HEK293 (cell line): ENCODE measurements around the gene PRMT5.

Experiments used
- CTCF ChIA-PET: fragments of 350-600 bp; formaldehyde crosslinking; extraction: SDS; loops from one replicate; lab custom pipeline; 2021; ENCODE audit warnings: antibody characterized with exemption; lab: Yijun Ruan, JAX
- POLR2A ChIA-PET: fragments of 300-600 bp; formaldehyde crosslinking; extraction: SDS; loops from one replicate; lab custom pipeline; 2020; ENCODE audit warnings: antibody characterized with exemption, inconsistent platforms; lab: Yijun Ruan, JAX
- H3K27ac ChIP-seq: fragments of 200-500 bp; sonication (Bioruptor generic); 2 replicates; pipeline ENCODE4 v1.5.1; 2014; ENCODE audit warnings: low read depth, low read length, control low read depth, inconsistent platforms; ENCODE audit errors: extremely low read depth
- H3K36me3 ChIP-seq, 2 experiments: fragments of 200-500 bp in 1 of 2; sonication (Bioruptor generic) in 1 of 2; 1 replicate in 1 of 2; 2 replicates in 1 of 2; pipeline ENCODE4 v1.5.1; 2014 to 2017; ENCODE audit warnings: inconsistent platforms in 2 of 2, low read length in 2 of 2; ENCODE audit not compliant: control insufficient read depth in 2 of 2, insufficient read depth in 1 of 2
- H3K4me1 ChIP-seq: fragments of 200-500 bp; sonication (Bioruptor generic); 2 replicates; pipeline ENCODE4 v1.5.1; 2014; ENCODE audit warnings: mild to moderate bottlenecking, low read length, inconsistent platforms; ENCODE audit not compliant: control insufficient read depth, insufficient read depth
- H3K4me3 ChIP-seq: 2 replicates; pipeline ENCODE4 v1.5.1; 2011; ENCODE audit warnings: low read depth, mild to moderate bottlenecking, control low read depth, low read length, moderate library complexity
- H3K9me3 ChIP-seq: fragments of 200-500 bp; sonication (Bioruptor generic); 2 replicates; pipeline ENCODE4 v1.5.1; 2014; ENCODE audit warnings: low read depth, low read length, inconsistent platforms; ENCODE audit not compliant: control insufficient read depth, insufficient read depth
- GLIS1 ChIP-seq: fragments of 450-650 bp; formaldehyde crosslinking; IDR thresholded peaks from 2 replicates; pipeline ENCODE4 v1.5.1; 2016; ENCODE audit warnings: missing biosample characterization, missing genetic modification characterization
- INSM2 ChIP-seq: fragments of 450-650 bp; formaldehyde crosslinking; IDR thresholded peaks from 2 replicates; pipeline ENCODE4 v1.5.1; 2016; ENCODE audit warnings: missing biosample characterization, missing genetic modification characterization
- KLF10 ChIP-seq: fragments of 450-650 bp; IDR thresholded peaks from 2 replicates; pipeline ENCODE4 v1.5.1; 2018; ENCODE audit warnings: missing biosample characterization, mild to moderate bottlenecking, missing genetic modification characterization
- KLF17 ChIP-seq: fragments of 450-650 bp; formaldehyde crosslinking; IDR thresholded peaks from 2 replicates; pipeline ENCODE4 v1.5.1; 2016; ENCODE audit warnings: missing biosample characterization, missing genetic modification characterization
- PRDM10 ChIP-seq: fragments of 450-650 bp; formaldehyde crosslinking; IDR thresholded peaks from 2 replicates; pipeline ENCODE4 v1.5.1; 2016; ENCODE audit warnings: missing biosample characterization, missing genetic modification characterization
- SCRT2 ChIP-seq: fragments of 450-650 bp; formaldehyde crosslinking; IDR thresholded peaks from 2 replicates; pipeline ENCODE4 v1.5.1; 2016; ENCODE audit warnings: missing biosample characterization, missing genetic modification characterization
- SP2 ChIP-seq: fragments of 450-650 bp; formaldehyde crosslinking; IDR thresholded peaks from 2 replicates; pipeline ENCODE4 v1.5.1; 2016; ENCODE audit warnings: missing biosample characterization, missing genetic modification characterization
- SP3 ChIP-seq: fragments of 450-650 bp; formaldehyde crosslinking; IDR thresholded peaks from 2 replicates; pipeline ENCODE4 v1.5.1; 2016; ENCODE audit warnings: missing biosample characterization, missing genetic modification characterization
- SP7 ChIP-seq: fragments of 450-650 bp; formaldehyde crosslinking; IDR thresholded peaks from 2 replicates; pipeline ENCODE4 v1.5.1; 2016; ENCODE audit warnings: missing biosample characterization, missing genetic modification characterization
- WT1 ChIP-seq: fragments of 450-650 bp; formaldehyde crosslinking; IDR thresholded peaks from 2 replicates; pipeline ENCODE4 v1.5.1; 2016; ENCODE audit warnings: missing biosample characterization, missing genetic modification characterization
- YY1 ChIP-seq: fragments of 450-650 bp; formaldehyde crosslinking; IDR thresholded peaks from 2 replicates; pipeline ENCODE4 v1.5.1; 2018; ENCODE audit warnings: missing biosample characterization, missing genetic modification characterization
- ZBTB10 ChIP-seq: fragments of 450-650 bp; formaldehyde crosslinking; IDR thresholded peaks from 2 replicates; pipeline ENCODE4 v1.5.1; 2016; ENCODE audit warnings: missing biosample characterization, missing genetic modification characterization
- ZBTB21 ChIP-seq: fragments of 450-650 bp; formaldehyde crosslinking; IDR thresholded peaks from 2 replicates; pipeline ENCODE4 v1.5.1; 2017; ENCODE audit warnings: missing biosample characterization, missing genetic modification characterization
- ZFP69B ChIP-seq: fragments of 450-650 bp; formaldehyde crosslinking; IDR thresholded peaks from 2 replicates; pipeline ENCODE4 v1.5.1; 2016; ENCODE audit warnings: missing biosample characterization, missing genetic modification characterization
- ZNF10 ChIP-seq: fragments of 450-650 bp; formaldehyde crosslinking; IDR thresholded peaks from 2 replicates; pipeline ENCODE4 v1.5.1; 2017; ENCODE audit warnings: missing biosample characterization, missing genetic modification characterization
- ZNF2 ChIP-seq: fragments of 450-650 bp; formaldehyde crosslinking; IDR thresholded peaks from 2 replicates; pipeline ENCODE4 v1.5.1; 2016; ENCODE audit warnings: missing biosample characterization, missing genetic modification characterization
- ZNF324 ChIP-seq: fragments of 450-650 bp; formaldehyde crosslinking; IDR thresholded peaks from 2 replicates; pipeline ENCODE4 v1.5.1; 2016; ENCODE audit warnings: missing biosample characterization, missing genetic modification characterization
- ZNF366 ChIP-seq: fragments of 450-650 bp; formaldehyde crosslinking; conservative IDR thresholded peaks from 2 replicates; pipeline ENCODE4 v1.5.1; 2016; ENCODE audit warnings: missing biosample characterization, missing genetic modification characterization
- ZNF394 ChIP-seq: fragments of 450-650 bp; formaldehyde crosslinking; IDR thresholded peaks from 2 replicates; pipeline ENCODE4 v1.5.1; 2016; ENCODE audit warnings: missing biosample characterization, missing genetic modification characterization, mild to moderate bottlenecking, moderate library complexity, borderline replicate concordance
- ZNF426 ChIP-seq: fragments of 450-650 bp; formaldehyde crosslinking; IDR thresholded peaks from 2 replicates; pipeline ENCODE4 v1.5.1; 2017; ENCODE audit warnings: missing biosample characterization, missing genetic modification characterization, mild to moderate bottlenecking, inconsistent platforms, moderate library complexity
- ZNF561 ChIP-seq: fragments of 450-650 bp; IDR thresholded peaks from 2 replicates; pipeline ENCODE4 v1.5.1; 2018; ENCODE audit warnings: missing biosample characterization, missing genetic modification characterization, borderline replicate concordance
- ZNF639 ChIP-seq: fragments of 450-650 bp; formaldehyde crosslinking; IDR thresholded peaks from 2 replicates; pipeline ENCODE4 v1.5.1; 2016; ENCODE audit warnings: missing biosample characterization, missing genetic modification characterization
- ZNF654 ChIP-seq: fragments of 450-650 bp; formaldehyde crosslinking; IDR thresholded peaks from 2 replicates; pipeline ENCODE4 v1.5.1; 2016; ENCODE audit warnings: low read depth, missing biosample characterization, missing genetic modification characterization
- ZNF701 ChIP-seq: fragments of 450-650 bp; formaldehyde crosslinking; IDR thresholded peaks from 2 replicates; pipeline ENCODE4 v1.5.1; 2016; ENCODE audit warnings: missing biosample characterization, missing genetic modification characterization
- ZNF707 ChIP-seq: fragments of 450-650 bp; formaldehyde crosslinking; IDR thresholded peaks from 2 replicates; pipeline ENCODE4 v1.5.1; 2016; ENCODE audit warnings: missing biosample characterization, missing genetic modification characterization
- ZNF76 ChIP-seq: fragments of 450-650 bp; formaldehyde crosslinking; IDR thresholded peaks from 2 replicates; pipeline ENCODE4; 2016; ENCODE audit warnings: low read depth, missing biosample characterization, missing genetic modification characterization, borderline replicate concordance
- ZXDB ChIP-seq: fragments of 450-650 bp; formaldehyde crosslinking; IDR thresholded peaks from 2 replicates; pipeline ENCODE4 v1.5.1; 2016; ENCODE audit warnings: missing biosample characterization, missing genetic modification characterization

PRMT5 gene

GRCh38 chr14:22918804-22919600 is 10.2 kb downstream of the PRMT5 start, which contains the start of gene RBM23:
RBM23 (minus strand) TSS chr14:22919149.
- Histone ChIP-seq H3K9me3 (no peaks in the 10 kb centered on the region), H3K27ac (peak within 1 kb of the TSS; percentile 77), H3K4me3 (peak within 1 kb of the TSS; percentile 87), H3K4me1 (peaks cover 5% of the 10 kb centered on the region; the same call in 1 of the 2 replicates), H3K36me3 (peaks cover 54 to 58% of the 10 kb centered on the region in 2 experiments)
- ChIA-PET POLR2A (interaction anchor here (0.6 to 3.3 kb wide), 12 partner anchors 10 to 381 kb away, joined by 3 to 41 read pairs (median 3); partner anchors contain the start of genes ACIN1, AJUBA, LRP10 and PRMT5), CTCF (interaction anchor here (0.6 to 6.1 kb wide), 6 partner anchors 11 to 567 kb away, joined by 3 to 41 read pairs (median 5); partner anchors contain the start of genes LRP10 and PRMT5)
- TF ChIP-seq ZBTB10 (peak; percentile 93), SCRT2 (tag by site-specific recombination) (no peak), KLF17 (peak; percentile 79), KLF10 (tag by site-specific recombination) (peak; percentile 79), ZXDB (tag by site-specific recombination) (peak; percentile 94), INSM2 (tag by site-specific recombination) (peak; percentile 45; the same call in 1 of the 2 replicates), SP3 (tag by site-specific recombination) (peak; percentile 76), YY1 (tag by site-specific recombination) (peak; percentile 92), ZNF2 (tag by site-specific recombination) (peak; percentile 70; the same call in 1 of the 2 replicates), ZFP69B (peak; percentile 72), ZNF394 (tag by site-specific recombination) (peak; percentile 34; the same call in 1 of the 2 replicates), PRDM10 (tag by site-specific recombination) (peak; percentile 96), ZNF707 (tag by site-specific recombination) (peak; percentile 99), WT1 (tag by site-specific recombination) (peak; percentile 18; the same call in 1 of the 2 replicates), ZNF639 (tag by site-specific recombination) (peak; percentile 74), SP2 (tag by site-specific recombination) (peak; percentile 93), ZNF654 (tag by site-specific recombination) (no peak), ZNF561 (tag by site-specific recombination) (peak; percentile 72; the same call in 1 of the 2 replicates), ZNF10 (tag by site-specific recombination) (0 out of 2 replicates have a peak, but pooled peaks have one; percentile 5), ZNF76 (peak; percentile 63; the same call in 1 of the 2 replicates), ZBTB21 (tag by site-specific recombination) (peak; percentile 100), GLIS1 (tag by site-specific recombination) (no peak), ZNF701 (tag by site-specific recombination) (no peak), SP7 (peak; percentile 53; the same call in 1 of the 2 replicates), ZNF366 (tag by site-specific recombination) (peak; percentile 85), ZNF426 (tag by site-specific recombination) (no peak), ZNF324 (tag by site-specific recombination) (0 out of 2 replicates have a peak, but pooled peaks have one; percentile 63)
